ENCODE results near the gene ASB3. TPM values are rescaled to one million over a fixed set of nuclear protein-coding genes. Genes with fewer than 3 reads are reported as not detected.

Gene ASB3
- total and polyA plus RNA-seq, 4 donors = 2.7 to 13.6 (median 8.7) TPM

DNA sequence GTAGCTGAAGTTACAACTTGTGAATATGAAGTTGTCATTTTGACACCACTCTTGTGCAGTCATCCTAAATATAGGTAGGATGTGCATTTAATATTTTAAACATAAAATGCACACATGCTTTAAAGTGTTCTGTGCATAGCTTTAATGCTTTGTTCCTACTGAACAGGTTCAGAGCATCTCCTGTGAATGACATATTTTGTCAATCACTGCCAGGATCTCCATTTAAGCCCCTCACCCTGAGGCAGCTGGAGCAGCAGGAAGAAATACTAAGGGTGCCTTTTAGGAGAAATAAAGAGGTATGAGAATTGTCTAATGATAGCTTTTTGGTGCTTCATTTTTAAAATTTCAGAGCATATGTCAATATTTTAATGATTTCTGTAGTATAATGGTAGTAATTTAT, 14.8 kb upstream of the ASB3 start:
- DNase-seq (ENCODE audit: low spot score) = no peak
- no peaks in the 10 kb centered on the region for H3K9me3 ChIP-seq (ENCODE audit: control insufficient read depth in 4 of 4, low read length in 3 of 4)
- H3K4me1 ChIP-seq (ENCODE audit: control insufficient read depth in 4 of 4, insufficient read depth in 4 of 4, low read length in 3 of 4) = no peaks in the 10 kb centered on the region
- no peak overlapping the region for H3K9ac ChIP-seq (ENCODE audit: low read depth in 1 of 2, low read length in 2 of 2)
- no peak overlapping the region for H3K27ac ChIP-seq (ENCODE audit: low read depth in 1 of 2, low read length in 2 of 2)
- peaks cover 6 to 41% (median 33%) of the 10 kb centered on the region in 4 donors for H3K36me3 ChIP-seq (ENCODE audit: control insufficient read depth in 4 of 4, insufficient read depth in 3 of 4, low read depth in 1 of 4, low read length in 3 of 4)
- no peak for TF ChIP-seq NR2F2 (IDR thresholded peaks at IDR 0.05)
- TF ChIP-seq YY1 (IDR thresholded peaks at IDR 0.05) = no peak
- TF ChIP-seq JUND (IDR thresholded peaks at IDR 0.05) = no peak
- TF ChIP-seq FOXA2 (IDR thresholded peaks at IDR 0.05) = no peak
- TF ChIP-seq GABPA (IDR thresholded peaks at IDR 0.05 in 1 of 2, conservative IDR thresholded peaks at IDR 0.05 in 1 of 2) = no peak
- TF ChIP-seq, protein P1, sequence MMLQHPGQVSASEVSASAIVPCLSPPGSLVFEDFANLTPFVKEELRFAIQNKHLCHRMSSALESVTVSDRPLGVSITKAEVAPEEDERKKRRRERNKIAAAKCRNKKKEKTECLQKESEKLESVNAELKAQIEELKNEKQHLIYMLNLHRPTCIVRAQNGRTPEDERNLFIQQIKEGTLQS (IDR thresholded peaks at IDR 0.05) = no peak
- TF ChIP-seq, protein P2, sequence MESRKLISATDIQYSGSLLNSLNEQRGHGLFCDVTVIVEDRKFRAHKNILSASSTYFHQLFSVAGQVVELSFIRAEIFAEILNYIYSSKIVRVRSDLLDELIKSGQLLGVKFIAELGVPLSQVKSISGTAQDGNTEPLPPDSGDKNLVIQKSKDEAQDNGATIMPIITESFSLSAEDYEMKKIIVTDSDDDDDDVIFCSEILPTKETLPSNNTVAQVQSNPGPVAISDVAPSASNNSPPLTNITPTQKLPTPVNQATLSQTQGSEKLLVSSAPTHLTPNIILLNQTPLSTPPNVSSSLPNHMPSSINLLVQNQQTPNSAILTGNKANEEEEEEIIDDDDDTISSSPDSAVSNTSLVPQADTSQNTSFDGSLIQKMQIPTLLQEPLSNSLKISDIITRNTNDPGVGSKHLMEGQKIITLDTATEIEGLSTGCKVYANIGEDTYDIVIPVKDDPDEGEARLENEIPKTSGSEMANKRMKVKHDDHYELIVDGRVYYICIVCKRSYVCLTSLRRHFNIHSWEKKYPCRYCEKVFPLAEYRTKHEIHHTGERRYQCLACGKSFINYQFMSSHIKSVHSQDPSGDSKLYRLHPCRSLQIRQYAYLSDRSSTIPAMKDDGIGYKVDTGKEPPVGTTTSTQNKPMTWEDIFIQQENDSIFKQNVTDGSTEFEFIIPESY (IDR thresholded peaks at IDR 0.05) = no peak
- TF ChIP-seq, protein P3, sequence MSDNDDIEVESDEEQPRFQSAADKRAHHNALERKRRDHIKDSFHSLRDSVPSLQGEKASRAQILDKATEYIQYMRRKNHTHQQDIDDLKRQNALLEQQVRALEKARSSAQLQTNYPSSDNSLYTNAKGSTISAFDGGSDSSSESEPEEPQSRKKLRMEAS (IDR thresholded peaks at IDR 0.05) = no peak
- TF ChIP-seq, protein P4, sequence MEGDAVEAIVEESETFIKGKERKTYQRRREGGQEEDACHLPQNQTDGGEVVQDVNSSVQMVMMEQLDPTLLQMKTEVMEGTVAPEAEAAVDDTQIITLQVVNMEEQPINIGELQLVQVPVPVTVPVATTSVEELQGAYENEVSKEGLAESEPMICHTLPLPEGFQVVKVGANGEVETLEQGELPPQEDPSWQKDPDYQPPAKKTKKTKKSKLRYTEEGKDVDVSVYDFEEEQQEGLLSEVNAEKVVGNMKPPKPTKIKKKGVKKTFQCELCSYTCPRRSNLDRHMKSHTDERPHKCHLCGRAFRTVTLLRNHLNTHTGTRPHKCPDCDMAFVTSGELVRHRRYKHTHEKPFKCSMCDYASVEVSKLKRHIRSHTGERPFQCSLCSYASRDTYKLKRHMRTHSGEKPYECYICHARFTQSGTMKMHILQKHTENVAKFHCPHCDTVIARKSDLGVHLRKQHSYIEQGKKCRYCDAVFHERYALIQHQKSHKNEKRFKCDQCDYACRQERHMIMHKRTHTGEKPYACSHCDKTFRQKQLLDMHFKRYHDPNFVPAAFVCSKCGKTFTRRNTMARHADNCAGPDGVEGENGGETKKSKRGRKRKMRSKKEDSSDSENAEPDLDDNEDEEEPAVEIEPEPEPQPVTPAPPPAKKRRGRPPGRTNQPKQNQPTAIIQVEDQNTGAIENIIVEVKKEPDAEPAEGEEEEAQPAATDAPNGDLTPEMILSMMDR (IDR thresholded peaks at IDR 0.05; ENCODE audit: low read depth, low read length, missing input control) = no peak
- no peak for TF ChIP-seq RAD21 (IDR thresholded peaks at IDR 0.05)
- TF ChIP-seq HNF4A (conservative IDR thresholded peaks at IDR 0.05) = no peak
- no peak for TF ChIP-seq TAF1 (conservative IDR thresholded peaks at IDR 0.05)
- TF ChIP-seq EGR1 (IDR thresholded peaks at IDR 0.05; ENCODE audit: low read depth in 2 of 2) = no peak
- TF ChIP-seq RXRA (IDR thresholded peaks at IDR 0.05) = no peak
- H3K27me3 ChIP-seq (ENCODE audit: control insufficient read depth in 4 of 4, insufficient read depth in 4 of 4, low read length in 3 of 4) = no peaks in the 10 kb centered on the region
- H3K4me3 ChIP-seq (ENCODE audit: low read depth in 1 of 3, low read length in 3 of 3) = no peak overlapping the region

DNA sequence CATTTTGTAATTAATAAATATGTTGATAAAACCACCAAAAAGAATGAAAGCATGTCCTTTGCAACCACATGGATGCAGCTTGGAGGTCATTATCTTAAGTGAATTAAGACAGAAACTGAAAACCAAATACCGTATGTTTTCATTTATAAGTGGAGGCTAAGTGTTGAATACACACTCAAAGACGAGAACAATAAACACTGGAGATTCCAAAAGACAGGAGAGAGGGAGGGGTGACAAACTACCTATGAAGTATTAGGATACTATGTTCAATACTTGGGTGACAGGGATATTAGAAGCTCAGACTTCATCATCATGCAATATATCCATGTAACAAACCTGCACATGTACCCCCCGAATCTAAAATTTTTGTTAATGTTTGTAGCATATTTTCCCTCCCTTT, 7.1 kb upstream of the ASB3 start:
- WGBS = 88% methylated on average over 3 of the region's 3 CpGs
- DNase-seq (ENCODE audit: low spot score) = no peak
- Histone ChIP-seq H3K36me3 (ENCODE audit: control insufficient read depth in 4 of 4, insufficient read depth in 3 of 4, low read depth in 1 of 4, low read length in 3 of 4) (peaks cover 6 to 28% (median 17%) of the 10 kb centered on the region in 4 donors), H3K4me1 (ENCODE audit: control insufficient read depth in 4 of 4, insufficient read depth in 4 of 4, low read length in 3 of 4) (peaks cover 0 to 2% (median 0%) of the 10 kb centered on the region in 4 donors), H3K9ac (ENCODE audit: low read depth in 1 of 2, low read length in 2 of 2) (no peak overlapping the region), H3K27me3 (ENCODE audit: control insufficient read depth in 4 of 4, insufficient read depth in 4 of 4, low read length in 3 of 4) (no peaks in the 10 kb centered on the region), H3K9me3 (ENCODE audit: control insufficient read depth in 4 of 4, low read length in 3 of 4) (no peaks in the 10 kb centered on the region), H3K27ac (ENCODE audit: low read depth in 1 of 2, low read length in 2 of 2) (no peak overlapping the region), H3K4me3 (ENCODE audit: low read depth in 1 of 3, low read length in 3 of 3) (no peak overlapping the region)
- TF ChIP-seq, protein P5, sequence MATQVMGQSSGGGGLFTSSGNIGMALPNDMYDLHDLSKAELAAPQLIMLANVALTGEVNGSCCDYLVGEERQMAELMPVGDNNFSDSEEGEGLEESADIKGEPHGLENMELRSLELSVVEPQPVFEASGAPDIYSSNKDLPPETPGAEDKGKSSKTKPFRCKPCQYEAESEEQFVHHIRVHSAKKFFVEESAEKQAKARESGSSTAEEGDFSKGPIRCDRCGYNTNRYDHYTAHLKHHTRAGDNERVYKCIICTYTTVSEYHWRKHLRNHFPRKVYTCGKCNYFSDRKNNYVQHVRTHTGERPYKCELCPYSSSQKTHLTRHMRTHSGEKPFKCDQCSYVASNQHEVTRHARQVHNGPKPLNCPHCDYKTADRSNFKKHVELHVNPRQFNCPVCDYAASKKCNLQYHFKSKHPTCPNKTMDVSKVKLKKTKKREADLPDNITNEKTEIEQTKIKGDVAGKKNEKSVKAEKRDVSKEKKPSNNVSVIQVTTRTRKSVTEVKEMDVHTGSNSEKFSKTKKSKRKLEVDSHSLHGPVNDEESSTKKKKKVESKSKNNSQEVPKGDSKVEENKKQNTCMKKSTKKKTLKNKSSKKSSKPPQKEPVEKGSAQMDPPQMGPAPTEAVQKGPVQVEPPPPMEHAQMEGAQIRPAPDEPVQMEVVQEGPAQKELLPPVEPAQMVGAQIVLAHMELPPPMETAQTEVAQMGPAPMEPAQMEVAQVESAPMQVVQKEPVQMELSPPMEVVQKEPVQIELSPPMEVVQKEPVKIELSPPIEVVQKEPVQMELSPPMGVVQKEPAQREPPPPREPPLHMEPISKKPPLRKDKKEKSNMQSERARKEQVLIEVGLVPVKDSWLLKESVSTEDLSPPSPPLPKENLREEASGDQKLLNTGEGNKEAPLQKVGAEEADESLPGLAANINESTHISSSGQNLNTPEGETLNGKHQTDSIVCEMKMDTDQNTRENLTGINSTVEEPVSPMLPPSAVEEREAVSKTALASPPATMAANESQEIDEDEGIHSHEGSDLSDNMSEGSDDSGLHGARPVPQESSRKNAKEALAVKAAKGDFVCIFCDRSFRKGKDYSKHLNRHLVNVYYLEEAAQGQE (IDR thresholded peaks at IDR 0.05) = no peak
- TF ChIP-seq HNF4G (IDR thresholded peaks at IDR 0.05) (no peak), YY1 (IDR thresholded peaks at IDR 0.05) (no peak)
- TF ChIP-seq, protein P2 (IDR thresholded peaks at IDR 0.05) = no peak
